ENCODE data around the gene CROCC. TPM values are rescaled to one million over a fixed set of nuclear protein-coding genes. Genes with fewer than 3 reads are reported as not detected.
A peak's percentile ranks its signal among the peaks of the same experiment; 100 is the strongest.

Gene CROCC
- polyA plus RNA-seq, 2 of the 4 experiments (the other 2 are of a cell fraction), result 4.4 to 10.6 TPM

GRCh38 chr1:16967962-16968361 lies 46.2 kb downstream of the CROCC start:
- WGBS (ENCODE audit: missing lambda C conversion rate), result 92% methylated on average over 14 of the region's 21 CpGs
- Histone ChIP-seq H3K4me1 (peaks cover 19% of the 10 kb centered on the region), H3K4me2 (no peak overlapping the region; the same call in 2 of the 3 replicates), H3K27ac (peak overlapping the region; percentile 64 to 85; a peak in 5 of 6 replicates), H3K9me3 (no peaks in the 10 kb centered on the region), H3K4me3 (no peak overlapping the region)
- no peak for FAIRE-seq
- CTCF ChIA-PET, result interaction anchor here (0.5 to 1.3 kb wide), 3 partner anchors 36 to 50 kb away, joined by 3 to 4 read pairs (median 3); no protein-coding TSS in a partner anchor
- TF ChIP-seq RAD21 (conservative IDR thresholded peaks at IDR 0.05 in 1 of 2, IDR thresholded peaks at IDR 0.05 in 1 of 2) (no peak), FOXS1 (CRISPR knock-in tag; IDR thresholded peaks at IDR 0.05) (no peak)
- POLR2A ChIA-PET, result no interaction called here
- ATAC-seq, result no peak
- DNase-seq (ENCODE audit: low read depth in 1 of 2, low spot score in 1 of 2), result no peak

DNA sequence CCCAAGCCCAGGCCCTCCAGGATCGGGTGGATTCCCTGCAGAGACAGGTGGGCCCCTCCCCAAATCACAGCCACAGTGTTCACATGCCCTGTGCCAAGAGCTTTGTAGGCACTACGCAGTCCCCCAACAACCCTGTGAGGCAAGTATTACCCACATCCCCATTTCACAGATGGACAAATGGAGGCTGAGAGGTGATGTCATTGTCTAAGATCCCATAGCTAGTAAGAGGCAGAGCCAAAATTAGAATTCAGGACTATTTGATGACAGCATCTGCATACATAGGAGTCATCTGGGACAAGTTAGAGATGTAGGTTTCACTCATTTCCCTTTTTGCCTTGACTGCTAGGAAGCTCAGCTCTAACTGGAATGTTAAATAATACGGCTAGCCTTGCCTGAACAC lies 46.6 kb downstream of the CROCC start:
- H3K4me1 ChIP-seq, result peaks cover 17% of the 10 kb centered on the region
- ATAC-seq, result no peak
- H3K27ac ChIP-seq, result peak overlapping the region in 1 of 2 experiments; percentile 85; a peak in 3 of 6 replicates
- 86% methylated on average over 3 of the region's 3 CpGs for WGBS (ENCODE audit: missing lambda C conversion rate)
- no peak overlapping the region for H3K4me2 ChIP-seq
- H3K9me3 ChIP-seq, result no peaks in the 10 kb centered on the region
- H3K4me3 ChIP-seq, result no peak overlapping the region
- CTCF ChIA-PET, result interaction anchor here (0.6 to 1.3 kb wide), 3 partner anchors 36 to 77 kb away, joined by 3 to 4 read pairs (median 4); no protein-coding TSS in a partner anchor
- no peak for TF ChIP-seq HES2 (IDR thresholded peaks at IDR 0.05)
- TF ChIP-seq CBX2 (IDR thresholded peaks at IDR 0.05; ENCODE audit: borderline replicate concordance, low read depth), result no peak
- TF ChIP-seq, protein P1, sequence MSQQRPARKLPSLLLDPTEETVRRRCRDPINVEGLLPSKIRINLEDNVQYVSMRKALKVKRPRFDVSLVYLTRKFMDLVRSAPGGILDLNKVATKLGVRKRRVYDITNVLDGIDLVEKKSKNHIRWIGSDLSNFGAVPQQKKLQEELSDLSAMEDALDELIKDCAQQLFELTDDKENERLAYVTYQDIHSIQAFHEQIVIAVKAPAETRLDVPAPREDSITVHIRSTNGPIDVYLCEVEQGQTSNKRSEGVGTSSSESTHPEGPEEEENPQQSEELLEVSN (IDR thresholded peaks at IDR 0.05; ENCODE audit: borderline replicate concordance, low read depth), result no peak
- TF ChIP-seq JUN (IDR thresholded peaks at IDR 0.05), result no peak
- POLR2A ChIA-PET, result no interaction called here
- FAIRE-seq, result no peak
- DNase-seq (ENCODE audit: low read depth in 1 of 2, low spot score in 1 of 2), result no peak

- ChIA-PET POLR2A (no interaction called here), CTCF (interaction anchor here (0.6 to 1.4 kb wide), 3 partner anchors 18 to 77 kb away, joined by 3 to 4 read pairs (median 4); no protein-coding TSS in a partner anchor)
- peaks cover 16% of the 10 kb centered on the region for H3K4me1 ChIP-seq
- 93% methylated on average over 10 of the region's 14 CpGs for WGBS (ENCODE audit: missing lambda C conversion rate)
- H3K4me2 ChIP-seq, result no peak overlapping the region
- peak in 1 of 2 experiments; percentile 10; a peak in 1 of 6 replicates for ATAC-seq
- no peak for DNase-seq (ENCODE audit: low read depth in 1 of 2, low spot score in 1 of 2)
- no peak for FAIRE-seq
- TF ChIP-seq, protein P2, sequence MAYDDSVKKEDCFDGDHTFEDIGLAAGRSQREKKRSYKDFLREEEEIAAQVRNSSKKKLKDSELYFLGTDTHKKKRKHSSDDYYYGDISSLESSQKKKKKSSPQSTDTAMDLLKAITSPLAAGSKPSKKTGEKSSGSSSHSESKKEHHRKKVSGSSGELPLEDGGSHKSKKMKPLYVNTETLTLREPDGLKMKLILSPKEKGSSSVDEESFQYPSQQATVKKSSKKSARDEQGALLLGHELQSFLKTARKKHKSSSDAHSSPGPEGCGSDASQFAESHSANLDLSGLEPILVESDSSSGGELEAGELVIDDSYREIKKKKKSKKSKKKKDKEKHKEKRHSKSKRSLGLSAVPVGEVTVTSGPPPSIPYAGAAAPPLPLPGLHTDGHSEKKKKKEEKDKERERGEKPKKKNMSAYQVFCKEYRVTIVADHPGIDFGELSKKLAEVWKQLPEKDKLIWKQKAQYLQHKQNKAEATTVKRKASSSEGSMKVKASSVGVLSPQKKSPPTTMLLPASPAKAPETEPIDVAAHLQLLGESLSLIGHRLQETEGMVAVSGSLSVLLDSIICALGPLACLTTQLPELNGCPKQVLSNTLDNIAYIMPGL (CRISPR knock-in tag; IDR thresholded peaks at IDR 0.05; ENCODE audit: borderline replicate concordance), result no peak
- TF ChIP-seq KDM1A (IDR thresholded peaks at IDR 0.05; ENCODE audit: low read depth) (no peak), HES2 (IDR thresholded peaks at IDR 0.05) (no peak), HOXB5 (CRISPR knock-in tag; IDR thresholded peaks at IDR 0.05) (no peak), TP53 (CRISPR knock-in tag; IDR thresholded peaks at IDR 0.05) (no peak), EP300 (IDR thresholded peaks at IDR 0.05) (no peak)
- TF ChIP-seq, protein P3, sequence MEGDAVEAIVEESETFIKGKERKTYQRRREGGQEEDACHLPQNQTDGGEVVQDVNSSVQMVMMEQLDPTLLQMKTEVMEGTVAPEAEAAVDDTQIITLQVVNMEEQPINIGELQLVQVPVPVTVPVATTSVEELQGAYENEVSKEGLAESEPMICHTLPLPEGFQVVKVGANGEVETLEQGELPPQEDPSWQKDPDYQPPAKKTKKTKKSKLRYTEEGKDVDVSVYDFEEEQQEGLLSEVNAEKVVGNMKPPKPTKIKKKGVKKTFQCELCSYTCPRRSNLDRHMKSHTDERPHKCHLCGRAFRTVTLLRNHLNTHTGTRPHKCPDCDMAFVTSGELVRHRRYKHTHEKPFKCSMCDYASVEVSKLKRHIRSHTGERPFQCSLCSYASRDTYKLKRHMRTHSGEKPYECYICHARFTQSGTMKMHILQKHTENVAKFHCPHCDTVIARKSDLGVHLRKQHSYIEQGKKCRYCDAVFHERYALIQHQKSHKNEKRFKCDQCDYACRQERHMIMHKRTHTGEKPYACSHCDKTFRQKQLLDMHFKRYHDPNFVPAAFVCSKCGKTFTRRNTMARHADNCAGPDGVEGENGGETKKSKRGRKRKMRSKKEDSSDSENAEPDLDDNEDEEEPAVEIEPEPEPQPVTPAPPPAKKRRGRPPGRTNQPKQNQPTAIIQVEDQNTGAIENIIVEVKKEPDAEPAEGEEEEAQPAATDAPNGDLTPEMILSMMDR (IDR thresholded peaks at IDR 0.05), result no peak
- H3K4me3 ChIP-seq, result no peak overlapping the region
- no peak overlapping the region for H3K27ac ChIP-seq
- no peaks in the 10 kb centered on the region for H3K9me3 ChIP-seq
These were observed 47.4 kb downstream of the CROCC start for GRCh38 chr1:16969057-16969611.

- Histone ChIP-seq H3K4me2 (no peak overlapping the region), H3K9me3 (no peaks in the 10 kb centered on the region), H3K4me1 (peaks cover 16% of the 10 kb centered on the region), H3K4me3 (no peak overlapping the region), H3K27ac (no peak overlapping the region)
- FAIRE-seq (no peak), DNase-seq (ENCODE audit: low read depth in 1 of 2, low spot score in 1 of 2) (no peak), ATAC-seq (no peak)
- CTCF ChIA-PET, result interaction anchor here (1.0 to 1.4 kb wide), 3 partner anchors 9 to 75 kb away, joined by 3 to 4 read pairs (median 4); no protein-coding TSS in a partner anchor
- WGBS (ENCODE audit: missing lambda C conversion rate), result 100% methylated on average over 3 of the region's 12 CpGs
- POLR2A ChIA-PET, result no interaction called here
- TF ChIP-seq, protein P4, sequence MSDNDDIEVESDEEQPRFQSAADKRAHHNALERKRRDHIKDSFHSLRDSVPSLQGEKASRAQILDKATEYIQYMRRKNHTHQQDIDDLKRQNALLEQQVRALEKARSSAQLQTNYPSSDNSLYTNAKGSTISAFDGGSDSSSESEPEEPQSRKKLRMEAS (IDR thresholded peaks at IDR 0.05), result no peak
- TF ChIP-seq TP53 (CRISPR knock-in tag; IDR thresholded peaks at IDR 0.05) (no peak), POLR2AphosphoS2 (conservative IDR thresholded peaks at IDR 0.05; ENCODE audit: low read length) (no peak), CHD4 (IDR thresholded peaks at IDR 0.05; ENCODE audit: borderline replicate concordance) (no peak), ESRRA (IDR thresholded peaks at IDR 0.05; ENCODE audit: borderline replicate concordance, low read length) (no peak), RARB (CRISPR knock-in tag; IDR thresholded peaks at IDR 0.05) (no peak), CHD2 (IDR thresholded peaks at IDR 0.05; ENCODE audit: low read length, partially characterized antibody) (no peak), RNF2 (IDR thresholded peaks at IDR 0.05; ENCODE audit: borderline replicate concordance, low read depth) (no peak), ZSCAN20 (CRISPR knock-in tag; IDR thresholded peaks at IDR 0.05) (no peak), HOXB13 (CRISPR knock-in tag; IDR thresholded peaks at IDR 0.05; ENCODE audit: low read depth) (no peak), HOXB5 (CRISPR knock-in tag; IDR thresholded peaks at IDR 0.05) (no peak), HES2 (IDR thresholded peaks at IDR 0.05) (no peak), HOXA7 (CRISPR knock-in tag; IDR thresholded peaks at IDR 0.05) (no peak), CBX8 (IDR thresholded peaks at IDR 0.05) (no peak), NPAS2 (CRISPR knock-in tag; IDR thresholded peaks at IDR 0.05; ENCODE audit: borderline replicate concordance) (no peak)
These were observed 47.9 kb downstream of the CROCC start for GRCh38 chr1:16969651-16970050.
